MM.1S (cell line): ENCODE measurements around the gene SLC10A1.

ENCODE experiments used
- EZH2 ChIP-seq: fragments of 300-600 bp; sonication (generic); optimal IDR thresholded peaks from 2 replicates; pipeline ENCODE3; 2017; ENCODE audit warnings: low read depth, mild to moderate bottlenecking, antibody characterized with exemption, low read length, mixed read lengths
- EZH2phosphoT487 ChIP-seq: fragments of 300-600 bp; sonication (generic); IDR thresholded peaks from 2 replicates; pipeline ENCODE4 v1.6.1; 2018; ENCODE audit warnings: antibody characterized with exemption, low read length
- TF ChIP-seq, protein P1 (sequence below): fragments of 300-600 bp; sonication (generic); IDR thresholded peaks from 2 replicates; pipeline ENCODE4 v1.5.1; 2016; ENCODE audit warnings: antibody characterized with exemption, low read length, mixed read lengths

DNA sequence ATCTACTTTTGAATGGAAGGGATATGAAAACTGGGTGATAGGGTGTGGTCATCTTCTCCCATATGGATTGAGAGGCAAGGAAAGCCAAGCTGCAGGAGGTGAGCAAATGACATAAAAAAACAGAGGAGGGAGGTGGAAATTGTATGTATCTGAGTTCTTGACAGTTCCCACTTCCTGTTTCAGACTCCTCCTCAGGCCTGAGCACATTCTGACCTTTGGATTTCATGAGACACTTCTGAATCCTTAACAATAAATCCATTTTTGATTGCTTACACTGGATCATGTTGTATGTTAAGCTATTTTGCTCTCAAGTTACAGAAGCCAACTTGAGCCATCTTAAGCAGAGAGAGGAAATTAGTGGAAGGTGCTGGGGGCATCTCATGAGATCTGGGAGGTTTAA is 41.7 kb downstream of the SLC10A1 start:
- TF ChIP-seq, protein P1, sequence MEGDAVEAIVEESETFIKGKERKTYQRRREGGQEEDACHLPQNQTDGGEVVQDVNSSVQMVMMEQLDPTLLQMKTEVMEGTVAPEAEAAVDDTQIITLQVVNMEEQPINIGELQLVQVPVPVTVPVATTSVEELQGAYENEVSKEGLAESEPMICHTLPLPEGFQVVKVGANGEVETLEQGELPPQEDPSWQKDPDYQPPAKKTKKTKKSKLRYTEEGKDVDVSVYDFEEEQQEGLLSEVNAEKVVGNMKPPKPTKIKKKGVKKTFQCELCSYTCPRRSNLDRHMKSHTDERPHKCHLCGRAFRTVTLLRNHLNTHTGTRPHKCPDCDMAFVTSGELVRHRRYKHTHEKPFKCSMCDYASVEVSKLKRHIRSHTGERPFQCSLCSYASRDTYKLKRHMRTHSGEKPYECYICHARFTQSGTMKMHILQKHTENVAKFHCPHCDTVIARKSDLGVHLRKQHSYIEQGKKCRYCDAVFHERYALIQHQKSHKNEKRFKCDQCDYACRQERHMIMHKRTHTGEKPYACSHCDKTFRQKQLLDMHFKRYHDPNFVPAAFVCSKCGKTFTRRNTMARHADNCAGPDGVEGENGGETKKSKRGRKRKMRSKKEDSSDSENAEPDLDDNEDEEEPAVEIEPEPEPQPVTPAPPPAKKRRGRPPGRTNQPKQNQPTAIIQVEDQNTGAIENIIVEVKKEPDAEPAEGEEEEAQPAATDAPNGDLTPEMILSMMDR, result no peak
- TF ChIP-seq EZH2 (no peak), EZH2phosphoT487 (no peak)
